ENCODE measurements around the gene ZNF608.

The ZNF608 gene

GRCh38 chr5:124737651-124738050 is 8.8 kb downstream of the ZNF608 start:
- no peak for DNase-seq

- DNase-seq, result no peak
Observed at GRCh38 chr5:124736805-124737188, 9.6 kb downstream of the ZNF608 start.

- no peak for DNase-seq
Observed at GRCh38 chr5:124736082-124736804, 10.2 kb downstream of the ZNF608 start.

- DNase-seq, result no peak
Observed at GRCh38 chr5:124735169-124735858, 11.1 kb downstream of the ZNF608 start.

GRCh38 chr5:124734574-124735168 is 11.8 kb downstream of the ZNF608 start:
- DNase-seq, result no peak

- DNase-seq, result no peak
Observed at GRCh38 chr5:124733329-124733650, 13.1 kb downstream of the ZNF608 start.

- no peak for DNase-seq
Observed at GRCh38 chr5:124732428-124733328, 13.8 kb downstream of the ZNF608 start.

GRCh38 chr5:124730381-124730780 is 16.1 kb downstream of the ZNF608 start:
- DNase-seq, result no peak

GRCh38 chr5:124729720-124730359 is 16.6 kb downstream of the ZNF608 start:
- no peak for DNase-seq

GRCh38 chr5:124728968-124729332 is 17.5 kb downstream of the ZNF608 start:
- no peak for DNase-seq

- DNase-seq, result no peak
Observed at GRCh38 chr5:124728331-124728967, 18.0 kb downstream of the ZNF608 start.

- no peak for DNase-seq
Observed at GRCh38 chr5:124726631-124727362, 19.6 kb downstream of the ZNF608 start.

GRCh38 chr5:124725622-124726258 is 20.7 kb downstream of the ZNF608 start:
- no peak for DNase-seq

GRCh38 chr5:124725040-124725434 is 21.4 kb downstream of the ZNF608 start:
- DNase-seq, result no peak

- no peak for DNase-seq
Observed at GRCh38 chr5:124724357-124725039, 21.9 kb downstream of the ZNF608 start.

GRCh38 chr5:124721229-124721735 is 25.2 kb downstream of the ZNF608 start:
- DNase-seq, result no peak

- no peak for DNase-seq
Observed at GRCh38 chr5:124720593-124720992, 25.8 kb downstream of the ZNF608 start.

GRCh38 chr5:124719113-124719967 is 27.1 kb downstream of the ZNF608 start:
- no peak for DNase-seq

GRCh38 chr5:124718380-124718789 is 28.1 kb downstream of the ZNF608 start:
- no peak for DNase-seq
